ENCODE data around the gene DND1. TPM values are rescaled to one million over a fixed set of nuclear protein-coding genes. Genes with fewer than 3 reads are reported as not detected.
"Not testable (repeated sequence)": the region's sequence is repeated elsewhere in the genome, so short reads cannot be mapped to it uniquely, and the experiment has no call there.

Gene DND1
- total RNA-seq, 1 donor from 2014 or later, result 0.13 TPM

DNA sequence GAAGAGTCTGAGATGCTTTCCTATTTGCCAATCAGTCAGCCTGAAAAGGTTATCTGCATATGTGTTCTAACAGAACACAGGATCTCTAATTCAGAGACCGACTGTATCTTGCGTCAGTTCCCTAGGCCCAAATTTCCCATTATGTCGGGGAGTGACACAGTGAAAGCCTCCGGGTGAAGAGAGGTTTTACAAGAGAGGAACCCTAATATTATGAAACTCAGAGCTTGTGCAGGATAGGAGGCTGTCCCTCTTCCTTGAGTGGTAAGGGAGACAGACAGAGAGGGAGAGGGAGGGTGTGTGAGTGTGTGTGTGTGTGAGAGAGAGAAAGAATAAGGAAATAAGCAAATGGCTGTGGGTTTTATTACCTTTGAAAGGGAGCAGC is 42.3 kb downstream of the DND1 start:
- DNase-seq (ENCODE audit: low read depth, low spot score), result no peak

DNA sequence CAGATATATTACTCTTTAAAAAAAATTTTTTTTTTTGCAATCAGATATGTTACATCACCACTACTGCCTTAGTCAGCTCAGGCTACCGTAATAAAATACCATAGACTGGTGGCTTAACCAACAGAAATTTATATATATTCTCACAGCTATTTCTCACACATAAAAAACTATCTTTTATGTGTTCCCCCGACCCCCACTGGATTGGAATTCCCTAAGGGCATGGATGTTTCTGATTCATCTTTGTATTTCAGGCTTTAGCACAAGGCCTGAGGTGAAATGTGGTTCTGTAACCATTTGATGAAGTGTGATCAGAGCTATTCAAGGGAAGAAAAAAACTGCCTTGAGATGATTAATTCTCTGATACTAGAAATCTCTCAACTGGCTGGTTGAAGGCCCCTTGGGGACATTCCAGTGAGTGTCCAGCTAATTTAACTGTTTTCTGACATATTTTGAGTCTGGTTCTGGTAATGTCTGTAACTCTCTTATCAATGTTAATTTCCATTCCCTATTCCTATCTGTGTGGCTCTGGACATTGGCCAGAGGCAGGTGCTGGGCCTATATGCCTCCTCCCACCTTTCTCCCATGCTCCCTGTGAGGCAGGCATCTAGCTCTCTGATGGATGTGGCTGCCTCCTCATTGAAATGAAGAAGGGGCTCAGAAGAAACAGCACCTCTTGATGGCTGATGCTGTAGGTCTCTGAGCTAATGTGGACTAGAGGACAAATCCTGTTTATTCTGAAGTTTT is 42.9 kb downstream of the DND1 start:
- no peak for DNase-seq (ENCODE audit: low read depth, low spot score)

DNA sequence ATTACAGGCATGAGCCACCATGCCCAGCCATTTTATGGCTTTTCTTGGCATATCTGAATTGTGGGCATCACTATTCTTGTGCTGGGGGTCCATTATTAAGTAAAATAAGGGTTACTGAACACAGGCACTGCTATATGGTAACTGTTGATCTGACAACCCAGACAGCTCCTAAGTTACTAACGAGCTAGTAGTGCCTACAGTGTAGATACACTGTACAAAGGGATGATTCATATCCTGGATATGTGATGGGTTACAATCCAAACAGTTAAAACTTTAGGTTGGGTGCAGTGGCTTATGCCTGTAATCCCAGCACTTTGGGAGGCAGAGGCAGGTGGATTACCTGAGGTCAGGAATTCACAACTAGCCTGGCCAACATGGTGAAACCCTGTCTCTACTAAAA is 44.7 kb downstream of the DND1 start:
- DNase-seq (ENCODE audit: low read depth, low spot score), result no peak

DNA sequence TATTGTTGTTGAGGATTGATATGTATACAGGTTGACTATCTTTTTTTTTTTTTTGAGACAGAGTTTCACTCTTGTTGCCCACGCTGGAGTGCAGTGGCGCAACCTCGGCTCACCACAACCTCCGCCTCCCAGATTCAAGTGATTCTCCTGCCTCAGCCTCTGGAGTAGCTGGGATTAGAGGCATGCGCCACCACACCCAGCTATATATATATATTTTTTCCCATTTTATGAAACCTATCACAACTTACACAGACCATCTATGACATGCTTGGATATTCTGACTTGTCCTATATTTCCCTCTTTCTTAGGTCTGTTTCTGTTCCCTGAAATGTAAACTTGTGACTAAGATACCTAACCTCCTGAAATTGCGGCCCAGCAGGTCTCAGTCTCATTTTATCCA is 45.4 kb downstream of the DND1 start:
- DNase-seq (ENCODE audit: low read depth, low spot score), result no peak

DNA sequence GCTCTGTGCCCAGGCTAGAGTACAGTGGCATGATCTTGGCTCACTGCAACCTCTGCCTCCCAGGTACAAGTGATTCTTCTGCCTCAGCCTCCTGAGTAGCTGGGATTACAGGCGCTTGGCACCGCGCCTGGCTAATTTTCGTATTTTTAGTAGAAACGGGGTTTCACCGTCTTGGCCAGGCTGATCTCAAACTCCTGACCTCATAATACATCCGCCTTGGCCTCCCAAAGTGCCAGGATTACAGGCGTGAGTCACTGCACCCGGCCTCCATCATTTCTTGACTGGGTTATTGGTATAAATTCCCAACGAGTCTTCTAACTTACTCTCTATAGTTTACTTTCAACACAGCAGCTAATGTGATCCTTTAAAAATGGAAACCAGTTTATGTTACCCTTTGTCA is 48.5 kb downstream of the DND1 start:
- DNase-seq (ENCODE audit: low read depth, low spot score), result not testable (repeated sequence)

DNA sequence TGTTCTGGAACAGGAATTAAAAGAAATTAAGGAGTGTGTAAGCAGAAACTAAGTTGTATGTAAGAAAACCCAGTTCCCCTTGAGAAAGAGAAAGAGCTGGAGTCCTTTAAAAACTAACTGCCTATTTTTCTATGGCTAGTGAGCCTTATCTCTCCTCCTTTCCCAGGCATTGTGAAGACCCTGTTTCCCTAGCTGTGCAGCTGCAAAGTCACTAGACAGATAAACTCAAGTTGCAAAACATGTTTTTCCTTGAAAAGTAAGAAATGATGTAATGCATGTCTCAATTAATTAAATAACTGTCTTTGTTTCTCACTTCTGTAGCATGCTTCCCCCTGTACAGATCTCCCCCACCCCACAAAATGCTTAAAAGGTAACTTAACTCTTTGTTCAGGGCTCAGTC is 50.3 kb downstream of the DND1 start:
- DNase-seq (ENCODE audit: low read depth, low spot score), result not testable (repeated sequence)

DNA sequence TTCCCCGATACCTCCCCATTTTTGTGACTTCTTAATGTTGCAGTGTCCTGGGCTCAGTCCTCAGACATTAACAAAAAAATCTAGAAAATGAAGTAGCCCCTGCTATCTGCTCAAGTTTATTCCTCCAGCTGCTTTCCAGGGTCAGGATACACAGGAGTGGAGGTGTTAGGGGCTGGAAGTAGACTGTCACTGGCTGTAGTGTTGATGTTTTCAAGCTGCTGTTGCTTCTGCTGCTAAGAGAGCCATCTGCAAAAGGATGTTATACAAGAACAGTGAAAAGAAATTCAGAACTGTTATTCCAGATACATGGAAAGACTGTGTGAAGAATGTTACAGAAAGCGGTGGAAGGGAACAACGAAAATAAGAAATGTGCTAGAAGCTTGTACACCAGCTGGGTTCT is 51.1 kb downstream of the DND1 start:
- DNase-seq (ENCODE audit: low read depth, low spot score), result no peak

Other genes starting within 250 kb of the DND1 start
- 1.4 and 1.8 TPM in 2 replicates for gene EIF4EBP3, start 125.9 kb downstream of the DND1 start, total RNA-seq
- 19.7 and 28.1 TPM in 2 replicates for gene SRA1, start 116.1 kb downstream of the DND1 start, total RNA-seq
- 5.1 and 5.5 TPM in 2 replicates for gene APBB3, start 109.0 kb downstream of the DND1 start, total RNA-seq
- 22.6 and 30.7 TPM in 2 replicates for gene SLC35A4, start 108.7 kb downstream of the DND1 start, total RNA-seq
- 0.26 and 0.49 TPM in 2 replicates for gene CD14, start 40.4 kb downstream of the DND1 start, total RNA-seq
- gene TMCO6, start 34.1 kb downstream of the DND1 start, total RNA-seq, result 13.5 and 13.9 TPM in 2 replicates
- gene NDUFA2, start 25.9 kb downstream of the DND1 start, total RNA-seq, result 40.1 and 48.5 TPM in 2 replicates
- 77.4 and 95.0 TPM in 2 replicates for gene IK, start 25.7 kb downstream of the DND1 start, total RNA-seq
- gene WDR55, start 8.7 kb downstream of the DND1 start, total RNA-seq, result 29.9 and 39.3 TPM in 2 replicates
- gene HARS1, start 17.8 kb upstream of the DND1 start, total RNA-seq, result 92.7 and 110 TPM in 2 replicates
- 26.9 and 39.8 TPM in 2 replicates for gene HARS2, start 17.9 kb upstream of the DND1 start, total RNA-seq
- gene ZMAT2, start 26.9 kb upstream of the DND1 start, total RNA-seq, result 53.5 and 75.7 TPM in 2 replicates
- gene PCDHA1, start 112.6 kb upstream of the DND1 start, total RNA-seq, result 0.04 TPM in 1 of 2 replicates, not detected in the other
- 0.07 and 0.21 TPM in 2 replicates for gene PCDHA2, start 121.3 kb upstream of the DND1 start, total RNA-seq
- 0.18 and 0.26 TPM in 2 replicates for gene PCDHA3, start 127.5 kb upstream of the DND1 start, total RNA-seq
- gene PCDHA4, start 133.5 kb upstream of the DND1 start, total RNA-seq, result 0.26 and 0.42 TPM in 2 replicates
- gene PCDHA5, start 148.0 kb upstream of the DND1 start, total RNA-seq, result 0.04 and 0.07 TPM in 2 replicates
- 0.40 and 0.88 TPM in 2 replicates for gene PCDHA6, start 154.4 kb upstream of the DND1 start, total RNA-seq
- gene PCDHA7, start 160.7 kb upstream of the DND1 start, total RNA-seq, result 0.25 and 0.33 TPM in 2 replicates
- gene PCDHA8, start 167.6 kb upstream of the DND1 start, total RNA-seq, result under 0.01 and 0.04 TPM in 2 replicates
- gene PCDHA9, start 174.8 kb upstream of the DND1 start, total RNA-seq, result 0.04 TPM in 1 of 2 replicates, not detected in the other
- 0.07 and 0.35 TPM in 2 replicates for gene PCDHA10, start 182.3 kb upstream of the DND1 start, total RNA-seq
- 0.04 and 0.07 TPM in 2 replicates for gene PCDHA11, start 195.4 kb upstream of the DND1 start, total RNA-seq
- gene PCDHA12, start 201.7 kb upstream of the DND1 start, total RNA-seq, result 0.07 TPM in 1 of 2 replicates, not detected in the other
- gene PCDHA13, start 208.5 kb upstream of the DND1 start, total RNA-seq, result under 0.01 and 0.04 TPM in 2 replicates